ENCODE measurements around the gene SYT3. TPM values are rescaled to one million over a fixed set of nuclear protein-coding genes. Genes with fewer than 3 reads are reported as not detected.

The SYT3 gene
- total RNA-seq, 1 donor from 2014 or later, result 0.47 TPM

- no peak for TF ChIP-seq CTCF (IDR thresholded peaks at IDR 0.05)
- Mint-ChIP-seq H3K27me3 (ENCODE audit: low read depth) (peaks cover 49% of the 10 kb centered on the region), H3K4me3 (ENCODE audit: unreplicated experiment) (no peak overlapping the region), H3K9me3 (ENCODE audit: low read depth) (no peaks in the 10 kb centered on the region), H3K36me3 (ENCODE audit: low read depth) (no peaks in the 10 kb centered on the region), H3K4me1 (ENCODE audit: low read depth) (no peaks in the 10 kb centered on the region), H3K27ac (ENCODE audit: unreplicated experiment) (no peak overlapping the region)
- DNase-seq (ENCODE audit: low spot score), result no peak
These were observed 38.6 kb upstream of the SYT3 start for GRCh38 chr19:50678323-50678722.

- H3K36me3 Mint-ChIP-seq (ENCODE audit: low read depth), result no peaks in the 10 kb centered on the region
- no peak for TF ChIP-seq CTCF (IDR thresholded peaks at IDR 0.05)
- peaks cover 51% of the 10 kb centered on the region for H3K27me3 Mint-ChIP-seq (ENCODE audit: low read depth)
- DNase-seq (ENCODE audit: low spot score), result no peak
- H3K4me1 Mint-ChIP-seq (ENCODE audit: low read depth), result no peaks in the 10 kb centered on the region
- H3K27ac Mint-ChIP-seq (ENCODE audit: unreplicated experiment), result no peak overlapping the region
- no peaks in the 10 kb centered on the region for H3K9me3 Mint-ChIP-seq (ENCODE audit: low read depth)
- H3K4me3 Mint-ChIP-seq (ENCODE audit: unreplicated experiment), result no peak overlapping the region
These were observed 38.0 kb upstream of the SYT3 start for GRCh38 chr19:50677636-50678035.

- Mint-ChIP-seq H3K27me3 (ENCODE audit: low read depth) (peaks cover 51% of the 10 kb centered on the region), H3K4me3 (ENCODE audit: unreplicated experiment) (no peak overlapping the region), H3K9me3 (ENCODE audit: low read depth) (no peaks in the 10 kb centered on the region), H3K4me1 (ENCODE audit: low read depth) (no peaks in the 10 kb centered on the region), H3K27ac (ENCODE audit: unreplicated experiment) (no peak overlapping the region), H3K36me3 (ENCODE audit: low read depth) (no peaks in the 10 kb centered on the region)
- no peak for TF ChIP-seq CTCF (IDR thresholded peaks at IDR 0.05)
- no peak for DNase-seq (ENCODE audit: low spot score)
These were observed 37.0 kb upstream of the SYT3 start for GRCh38 chr19:50676625-50677197.

GRCh38 chr19:50673118-50673517, 33.4 kb upstream of the SYT3 start:
- no peak overlapping the region for H3K4me3 Mint-ChIP-seq (ENCODE audit: unreplicated experiment)
- no peak overlapping the region for H3K27ac Mint-ChIP-seq (ENCODE audit: unreplicated experiment)
- no peaks in the 10 kb centered on the region for H3K36me3 Mint-ChIP-seq (ENCODE audit: low read depth)
- no peaks in the 10 kb centered on the region for H3K4me1 Mint-ChIP-seq (ENCODE audit: low read depth)
- H3K27me3 Mint-ChIP-seq (ENCODE audit: low read depth), result peaks cover 57% of the 10 kb centered on the region
- H3K9me3 Mint-ChIP-seq (ENCODE audit: low read depth), result no peaks in the 10 kb centered on the region
- no peak for TF ChIP-seq CTCF (IDR thresholded peaks at IDR 0.05)
- DNase-seq (ENCODE audit: low spot score), result no peak

- H3K9me3 Mint-ChIP-seq (ENCODE audit: low read depth), result no peaks in the 10 kb centered on the region
- H3K36me3 Mint-ChIP-seq (ENCODE audit: low read depth), result no peaks in the 10 kb centered on the region
- DNase-seq (ENCODE audit: low spot score), result no peak
- no peak overlapping the region for H3K4me3 Mint-ChIP-seq (ENCODE audit: unreplicated experiment)
- H3K27ac Mint-ChIP-seq (ENCODE audit: unreplicated experiment), result no peak overlapping the region
- no peak for TF ChIP-seq CTCF (IDR thresholded peaks at IDR 0.05)
- H3K27me3 Mint-ChIP-seq (ENCODE audit: low read depth), result peaks cover 47% of the 10 kb centered on the region
- H3K4me1 Mint-ChIP-seq (ENCODE audit: low read depth), result no peaks in the 10 kb centered on the region
These were observed 30.4 kb upstream of the SYT3 start for GRCh38 chr19:50670102-50670380.

Data from chondrocyte (in vitro differentiated cells).